ENCODE data around the gene FADS2. TPM values are rescaled to one million over a fixed set of nuclear protein-coding genes. Genes with fewer than 3 reads are reported as not detected.
A peak's percentile ranks its signal among the peaks of the same experiment; 100 is the strongest.

Gene FADS2
- total RNA-seq, 1 experiment from 2014 or later, result 514 TPM

DNA sequence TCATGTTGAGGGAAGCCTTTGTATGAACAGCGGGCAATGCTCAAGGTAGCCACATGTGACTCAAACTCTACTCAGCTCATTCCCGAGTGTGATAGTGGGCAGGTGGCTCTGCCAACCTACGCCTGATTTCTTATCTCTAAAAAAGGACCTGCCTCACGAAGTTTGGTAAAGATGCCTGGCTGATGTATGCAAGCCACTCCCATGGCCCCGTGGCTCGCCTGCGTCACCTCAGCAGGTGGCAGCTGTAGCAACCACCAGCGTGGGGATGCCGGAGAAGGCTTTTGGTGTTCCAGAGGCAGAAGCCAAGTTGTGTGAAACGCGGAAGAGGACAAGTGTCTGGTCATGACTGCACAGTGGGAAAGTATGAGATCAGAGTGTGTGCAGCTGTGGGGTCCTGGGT, 5.4 kb downstream of the FADS2 start:
- no peaks in the 10 kb centered on the region for H4K20me1 ChIP-seq (ENCODE audit: insufficient read depth)
- POLR2A ChIA-PET (ENCODE audit: unreplicated experiment), result interaction anchor here (0.6 kb wide), 1 partner anchor 18 kb away, joined by 6 read pairs; no protein-coding TSS in a partner anchor
- no peak overlapping the region for H3K4me2 ChIP-seq
- no peak overlapping the region for H3K27ac ChIP-seq
- H3K9me3 ChIP-seq (ENCODE audit: insufficient read depth, low read depth), result no peaks in the 10 kb centered on the region
- no TSS peak for BruUV-seq (replicated peaks)
- H3F3A ChIP-seq (ENCODE audit: insufficient read depth, low read depth), result no peaks in the 10 kb centered on the region
- intact Hi-C loops (cut with micrococcal nuclease; ENCODE audit: unreplicated experiment), result no loop called here
- no peak overlapping the region for H3K4me3 ChIP-seq
- no peaks in the 10 kb centered on the region for H3K79me2 ChIP-seq (ENCODE audit: low read depth)
- H3K27me3 ChIP-seq (ENCODE audit: insufficient read depth, low read depth), result no peaks in the 10 kb centered on the region
- no peak for TF ChIP-seq EZH2 (IDR thresholded peaks at IDR 0.05; ENCODE audit: low read depth)
- TF ChIP-seq, protein P1, sequence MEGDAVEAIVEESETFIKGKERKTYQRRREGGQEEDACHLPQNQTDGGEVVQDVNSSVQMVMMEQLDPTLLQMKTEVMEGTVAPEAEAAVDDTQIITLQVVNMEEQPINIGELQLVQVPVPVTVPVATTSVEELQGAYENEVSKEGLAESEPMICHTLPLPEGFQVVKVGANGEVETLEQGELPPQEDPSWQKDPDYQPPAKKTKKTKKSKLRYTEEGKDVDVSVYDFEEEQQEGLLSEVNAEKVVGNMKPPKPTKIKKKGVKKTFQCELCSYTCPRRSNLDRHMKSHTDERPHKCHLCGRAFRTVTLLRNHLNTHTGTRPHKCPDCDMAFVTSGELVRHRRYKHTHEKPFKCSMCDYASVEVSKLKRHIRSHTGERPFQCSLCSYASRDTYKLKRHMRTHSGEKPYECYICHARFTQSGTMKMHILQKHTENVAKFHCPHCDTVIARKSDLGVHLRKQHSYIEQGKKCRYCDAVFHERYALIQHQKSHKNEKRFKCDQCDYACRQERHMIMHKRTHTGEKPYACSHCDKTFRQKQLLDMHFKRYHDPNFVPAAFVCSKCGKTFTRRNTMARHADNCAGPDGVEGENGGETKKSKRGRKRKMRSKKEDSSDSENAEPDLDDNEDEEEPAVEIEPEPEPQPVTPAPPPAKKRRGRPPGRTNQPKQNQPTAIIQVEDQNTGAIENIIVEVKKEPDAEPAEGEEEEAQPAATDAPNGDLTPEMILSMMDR (conservative IDR thresholded peaks at IDR 0.05), result no peak
- no peak for DNase-seq
- CTCF ChIA-PET, result interaction anchor here (0.6 kb wide), 1 partner anchor 33 kb away, joined by 6 read pairs; no protein-coding TSS in a partner anchor
- H3K4me1 ChIP-seq (replicated peaks; ENCODE audit: insufficient read depth), result 0 out of 2 replicates have a peak, but pooled peaks cover 5% of the 10 kb centered on the region
- H3K9me2 ChIP-seq (ENCODE audit: insufficient read depth), result no peaks in the 10 kb centered on the region
- H3K36me3 ChIP-seq (ENCODE audit: low read depth), result no peaks in the 10 kb centered on the region
- no peak overlapping the region for H2AFZ ChIP-seq

DNA sequence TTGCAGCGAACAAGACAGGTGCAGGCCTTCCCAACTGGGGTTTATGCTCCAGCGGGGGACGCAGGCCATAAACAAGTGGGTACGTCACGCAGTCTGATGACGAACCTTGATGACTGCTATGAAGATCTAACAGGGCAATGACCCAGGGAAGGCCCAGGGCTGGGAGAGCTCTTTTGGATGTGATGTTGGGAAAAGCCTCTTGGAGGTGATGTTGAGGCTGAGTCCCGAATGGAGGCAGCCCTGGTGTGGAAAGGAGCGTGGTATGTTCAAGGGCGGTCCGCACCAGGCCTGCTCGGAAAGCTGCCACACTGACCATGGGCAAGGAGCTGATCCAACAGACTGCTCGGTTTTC, 5.8 kb downstream of the FADS2 start:
- no peak overlapping the region for H2AFZ ChIP-seq
- H3K27me3 ChIP-seq (ENCODE audit: insufficient read depth, low read depth), result no peaks in the 10 kb centered on the region
- intact Hi-C loops (cut with micrococcal nuclease; ENCODE audit: unreplicated experiment), result no loop called here
- no peak overlapping the region for H3K27ac ChIP-seq
- POLR2A ChIA-PET (ENCODE audit: unreplicated experiment), result interaction anchor here (0.9 kb wide), 1 partner anchor 19 kb away, joined by 4 read pairs; no protein-coding TSS in a partner anchor
- H3K4me3 ChIP-seq, result no peak overlapping the region
- TF ChIP-seq EZH2 (IDR thresholded peaks at IDR 0.05; ENCODE audit: low read depth), result no peak
- TF ChIP-seq, protein P1 (conservative IDR thresholded peaks at IDR 0.05), result no peak
- H3K79me2 ChIP-seq (ENCODE audit: low read depth), result no peaks in the 10 kb centered on the region
- no peaks in the 10 kb centered on the region for H3K36me3 ChIP-seq (ENCODE audit: low read depth)
- CTCF ChIA-PET, result interaction anchor here (0.6 kb wide), 1 partner anchor 34 kb away, joined by 6 read pairs; no protein-coding TSS in a partner anchor
- H3K9me2 ChIP-seq (ENCODE audit: insufficient read depth), result no peaks in the 10 kb centered on the region
- DNase-seq, result no peak
- no peak overlapping the region for H3K4me2 ChIP-seq
- no peaks in the 10 kb centered on the region for H4K20me1 ChIP-seq (ENCODE audit: insufficient read depth)
- 0 out of 2 replicates have a peak, but pooled peaks cover 5% of the 10 kb centered on the region for H3K4me1 ChIP-seq (replicated peaks; ENCODE audit: insufficient read depth)
- BruUV-seq (replicated peaks), result no TSS peak
- H3F3A ChIP-seq (ENCODE audit: insufficient read depth, low read depth), result no peaks in the 10 kb centered on the region
- no peaks in the 10 kb centered on the region for H3K9me3 ChIP-seq (ENCODE audit: insufficient read depth, low read depth)

DNA sequence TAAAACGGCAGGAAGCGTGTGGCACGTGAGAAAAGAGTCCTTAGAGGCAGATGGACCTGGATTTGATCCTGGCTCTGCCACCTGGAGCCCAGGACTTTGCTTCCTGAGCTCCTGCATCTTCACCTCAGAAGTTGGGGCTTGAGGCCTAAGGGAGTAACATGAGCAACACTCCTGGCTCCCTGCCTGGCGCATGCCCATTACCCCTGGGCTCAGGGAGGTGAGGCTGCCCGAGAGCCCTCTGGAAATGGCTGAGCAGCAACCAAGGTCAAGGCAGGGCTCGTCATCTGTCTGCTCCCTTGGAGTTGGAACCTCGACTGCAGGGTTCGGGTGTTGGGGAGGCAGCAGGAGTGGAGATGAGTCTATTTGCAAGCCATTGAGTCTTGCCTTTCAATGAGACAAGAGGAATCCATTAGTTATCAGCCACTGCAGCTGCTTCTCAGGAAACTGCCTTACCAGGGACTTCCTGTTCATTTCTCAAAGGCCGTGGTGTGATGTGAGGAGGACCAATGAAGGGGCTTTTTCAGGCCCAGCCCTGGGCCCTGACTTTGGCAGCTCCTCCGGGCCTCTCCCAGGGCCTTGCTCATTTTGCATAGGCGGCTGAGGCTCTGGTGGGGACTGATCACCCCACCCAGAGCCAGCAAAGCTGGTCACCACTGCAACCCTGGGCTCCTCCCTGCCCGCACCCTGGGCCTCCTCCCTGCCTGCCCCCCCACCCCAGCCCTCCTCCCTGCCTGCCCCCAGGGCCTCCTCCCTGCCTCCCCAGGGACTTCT, 6.4 kb downstream of the FADS2 start:
- 0 out of 2 replicates have a peak, but pooled peaks cover 5% of the 10 kb centered on the region for H3K4me1 ChIP-seq (replicated peaks; ENCODE audit: insufficient read depth)
- TSS peak; percentile 41 for BruUV-seq (replicated peaks)
- H4K20me1 ChIP-seq (ENCODE audit: insufficient read depth), result no peaks in the 10 kb centered on the region
- peak in 1 of 2 experiments; percentile 64 for DNase-seq
- no peaks in the 10 kb centered on the region for H3K79me2 ChIP-seq (ENCODE audit: low read depth)
- no peak overlapping the region for H3K4me2 ChIP-seq
- no peaks in the 10 kb centered on the region for H3K9me2 ChIP-seq (ENCODE audit: insufficient read depth)
- H3K27ac ChIP-seq, result no peak overlapping the region
- no peaks in the 10 kb centered on the region for H3K9me3 ChIP-seq (ENCODE audit: insufficient read depth, low read depth)
- H3K36me3 ChIP-seq (ENCODE audit: low read depth), result no peaks in the 10 kb centered on the region
- no peaks in the 10 kb centered on the region for H3K27me3 ChIP-seq (ENCODE audit: insufficient read depth, low read depth)
- CTCF ChIA-PET, result no interaction called here
- POLR2A ChIA-PET (ENCODE audit: unreplicated experiment), result interaction anchor here (0.5 to 0.9 kb wide), 2 partner anchors 19 to 67 kb away, joined by 4 to 19 read pairs; no protein-coding TSS in a partner anchor
- intact Hi-C loops (cut with micrococcal nuclease; ENCODE audit: unreplicated experiment), result no loop called here
- TF ChIP-seq, protein P1 (conservative IDR thresholded peaks at IDR 0.05), result no peak
- no peak for TF ChIP-seq EZH2 (IDR thresholded peaks at IDR 0.05; ENCODE audit: low read depth)
- no peak overlapping the region for H2AFZ ChIP-seq
- no peaks in the 10 kb centered on the region for H3F3A ChIP-seq (ENCODE audit: insufficient read depth, low read depth)
- H3K4me3 ChIP-seq, result no peak overlapping the region
